BLaER1 treated with 17β-estradiol and CSF1 and Interleukin-3, amounts not matched to agents 10 nM and 100 nM (cell line): Measurements from ENCODE around the gene POLA1.

Source experiments
- H3K27ac ChIP-seq, 11 experiments: shearing (Covaris generic); formaldehyde crosslinking; 2 replicates each; pipeline ENCODE4 v1.8.1; 2022
- H3K27me3 ChIP-seq, 11 experiments: shearing (Covaris generic); formaldehyde crosslinking; 2 replicates each; pipeline ENCODE4 v1.8.1; 2022
- H3K36me3 ChIP-seq, 11 experiments: shearing (Covaris generic); formaldehyde crosslinking; 2 replicates each; pipeline ENCODE4 v1.8.1; 2022
- H3K4me1 ChIP-seq, 10 experiments: shearing (Covaris generic); formaldehyde crosslinking; 2 replicates each; pipeline ENCODE4 v1.8.1; 2022
- H3K4me2 ChIP-seq, 11 experiments: shearing (Covaris generic); formaldehyde crosslinking; 2 replicates each; pipeline ENCODE4 v1.8.1; 2022
- H3K4me3 ChIP-seq, 10 experiments: shearing (Covaris generic); formaldehyde crosslinking; 2 replicates each; pipeline ENCODE4 v1.8.1; 2022
- H3K9ac ChIP-seq, 11 experiments: shearing (Covaris generic); formaldehyde crosslinking; 2 replicates each; pipeline ENCODE4 v1.8.1; 2022
- H3K9me3 ChIP-seq, 11 experiments: shearing (Covaris generic); formaldehyde crosslinking; replicated peaks in 1 of 11; 2 replicates each; pipeline ENCODE4 v1.8.1; 2022
- H4K20me1 ChIP-seq, 11 experiments: shearing (Covaris generic); formaldehyde crosslinking; 2 replicates each; pipeline ENCODE4 v1.8.1; 2022
- Cebpa-rat ChIP-seq, 11 experiments: shearing (Covaris generic); IDR thresholded peaks; 2 replicates each; pipeline ENCODE4 v1.8.1; 2022

POLA1 gene

DNA sequence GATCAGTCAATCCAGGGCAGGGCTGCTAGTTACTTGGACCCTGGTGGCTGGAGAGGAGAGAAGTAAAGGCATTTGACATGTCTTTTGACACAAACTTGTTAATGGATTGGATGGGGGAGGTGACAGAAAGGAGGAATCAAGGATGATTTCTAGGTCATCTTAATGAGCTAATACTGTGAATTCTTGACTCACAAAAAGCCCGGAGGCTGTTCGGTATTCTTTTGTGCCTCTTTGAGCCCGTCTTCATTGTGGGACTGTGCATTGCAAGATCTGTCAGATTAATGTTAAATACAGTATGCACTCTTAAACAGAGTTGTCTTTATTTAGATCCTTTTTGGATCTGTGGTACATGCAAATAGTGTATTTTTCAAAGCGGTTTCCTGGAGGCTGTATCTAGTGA lies 25.1 kb downstream of the POLA1 start:
- H3K4me3 ChIP-seq: no peak overlapping the region
- H4K20me1 ChIP-seq: peaks cover 0 to 11% (median 0%) of the 10 kb centered on the region in 11 experiments; a peak in 4 of 22 replicates
- peaks cover 35 to 73% (median 56%) of the 10 kb centered on the region in 11 experiments for H3K27me3 ChIP-seq
- no peak for TF ChIP-seq Cebpa-rat (IDR thresholded peaks at IDR 0.05)
- H3K9me3 ChIP-seq: no peaks in the 10 kb centered on the region
- no peaks in the 10 kb centered on the region for H3K4me1 ChIP-seq
- peaks cover 36 to 92% (median 77%) of the 10 kb centered on the region in 11 experiments; a peak in 21 of 22 replicates for H3K36me3 ChIP-seq
- H3K4me2 ChIP-seq: no peak overlapping the region
- no peak overlapping the region for H3K9ac ChIP-seq
- no peak overlapping the region for H3K27ac ChIP-seq

DNA sequence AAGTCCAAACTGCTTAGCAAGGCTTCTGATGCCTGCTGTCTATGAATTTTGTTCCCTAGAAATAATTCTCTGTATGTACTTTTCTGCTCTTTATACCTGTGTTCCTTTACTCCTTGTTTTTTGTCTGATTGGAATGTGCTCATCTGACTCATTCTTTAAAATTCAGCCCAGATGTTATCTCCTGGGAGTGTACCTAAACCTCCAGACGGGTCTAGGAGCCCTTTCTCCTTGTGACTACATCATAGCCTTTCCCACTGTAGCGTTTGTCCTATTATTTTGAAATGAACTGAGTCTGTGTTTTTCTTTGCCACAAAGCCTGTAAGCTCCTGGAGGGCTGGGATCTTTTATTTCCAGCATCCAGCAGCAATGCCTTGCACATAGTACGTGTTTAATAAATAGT lies 26.3 kb downstream of the POLA1 start:
- Histone ChIP-seq H3K27ac (no peak overlapping the region), H4K20me1 (peaks cover 0 to 11% (median 0%) of the 10 kb centered on the region in 11 experiments; a peak in 4 of 22 replicates), H3K9ac (no peak overlapping the region), H3K9me3 (no peaks in the 10 kb centered on the region), H3K4me1 (no peaks in the 10 kb centered on the region), H3K4me3 (no peak overlapping the region), H3K4me2 (no peak overlapping the region), H3K36me3 (peaks cover 30 to 88% (median 74%) of the 10 kb centered on the region in 11 experiments; a peak in 21 of 22 replicates), H3K27me3 (peaks cover 42 to 79% (median 69%) of the 10 kb centered on the region in 11 experiments)
- no peak for TF ChIP-seq Cebpa-rat (IDR thresholded peaks at IDR 0.05)

DNA sequence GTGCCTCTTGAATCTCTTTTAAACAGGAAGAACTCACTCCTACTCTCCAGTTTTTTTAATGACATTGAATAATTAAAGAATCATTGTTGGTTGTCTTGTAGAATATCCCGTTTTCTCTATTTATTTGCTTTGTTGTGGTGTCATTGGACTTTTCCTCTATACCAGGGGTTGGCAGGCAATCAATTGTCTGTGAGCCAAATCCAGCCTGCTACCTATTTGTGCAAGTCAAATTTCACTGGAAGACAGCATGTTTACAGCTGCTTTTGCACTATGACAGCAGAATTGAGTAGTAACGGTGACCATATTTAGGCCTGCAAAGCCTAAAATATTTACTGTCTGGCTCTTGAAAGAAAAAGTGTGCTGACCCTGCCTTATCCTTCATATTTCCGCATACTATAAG lies 34.8 kb downstream of the POLA1 start:
- Histone ChIP-seq H3K4me3 (no peak overlapping the region), H3K9me3 (no peaks in the 10 kb centered on the region), H3K4me1 (peaks cover 10 to 17% (median 14%) of the 10 kb centered on the region in 10 experiments), H4K20me1 (0 out of 22 replicates have a peak, but pooled peaks cover 0 to 4% (median 0%) of the 10 kb centered on the region in 11 experiments), H3K36me3 (peaks cover under 1 to 81% (median 41%) of the 10 kb centered on the region in 11 experiments; a peak in 16 of 22 replicates), H3K4me2 (no peak overlapping the region), H3K9ac (no peak overlapping the region), H3K27ac (no peak overlapping the region), H3K27me3 (peaks cover 72 to 100% (median 97%) of the 10 kb centered on the region in 11 experiments)
- TF ChIP-seq Cebpa-rat (IDR thresholded peaks at IDR 0.05): no peak

DNA sequence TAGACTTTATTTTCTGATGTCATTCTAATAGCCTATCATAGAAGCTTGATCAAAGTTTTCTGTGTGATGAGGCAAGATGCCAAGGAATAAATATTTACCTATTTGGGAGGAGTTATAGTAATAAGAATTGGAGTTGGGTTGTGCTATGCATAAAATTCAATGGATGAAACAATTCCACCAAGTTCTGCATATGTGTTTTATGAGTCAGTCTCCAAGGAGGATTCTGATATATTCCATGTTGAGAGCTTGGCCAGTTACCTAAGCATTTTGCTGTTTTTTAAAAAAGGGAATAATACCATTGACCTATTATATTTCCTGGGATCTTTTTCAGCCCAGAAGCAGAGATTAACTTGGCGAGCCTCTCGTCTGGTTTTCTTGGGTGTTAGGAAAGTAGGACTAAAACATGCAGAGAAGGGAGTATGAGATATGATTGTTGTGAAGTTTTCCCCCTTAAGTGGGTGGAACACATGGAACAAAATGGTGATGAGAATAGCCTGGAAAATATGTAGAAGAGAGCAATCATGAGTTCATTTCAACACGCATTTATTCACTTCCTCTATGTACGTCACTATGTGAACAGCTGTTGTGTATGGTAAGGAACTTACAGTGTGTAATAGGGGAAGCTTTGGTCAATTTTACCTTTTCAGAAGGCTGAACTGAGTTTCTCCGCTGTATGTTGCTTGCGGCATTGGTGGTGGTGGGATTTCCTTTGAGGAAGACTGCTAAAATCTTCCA lies 39.2 kb downstream of the POLA1 start:
- H3K36me3 ChIP-seq: peaks cover 0 to 58% (median 33%) of the 10 kb centered on the region in 11 experiments; a peak in 11 of 22 replicates

DNA sequence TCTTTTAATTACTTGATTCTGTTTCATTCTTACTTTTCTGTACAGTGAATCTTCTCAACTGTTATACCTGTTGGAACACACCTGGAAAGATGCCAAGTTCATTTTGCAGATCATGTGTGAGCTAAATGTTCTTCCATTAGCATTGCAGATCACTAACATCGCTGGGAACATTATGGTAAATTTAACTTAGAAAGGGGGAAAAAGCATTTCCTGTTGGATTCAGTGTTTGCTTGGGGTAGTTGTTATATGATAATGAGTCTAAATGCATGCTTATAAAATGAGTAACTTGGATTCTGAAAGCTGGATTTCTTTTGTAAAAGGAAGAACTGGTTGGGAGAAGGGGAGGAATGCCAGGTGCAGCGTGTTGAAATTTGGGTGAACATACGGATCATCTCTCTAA lies 47.6 kb downstream of the POLA1 start:
- H3K4me3 ChIP-seq: no peak overlapping the region
- no peak overlapping the region for H3K27ac ChIP-seq
- no peak overlapping the region for H3K4me2 ChIP-seq
- no peaks in the 10 kb centered on the region for H3K9me3 ChIP-seq
- H3K36me3 ChIP-seq: peaks cover 0 to 65% (median 24%) of the 10 kb centered on the region in 11 experiments; a peak in 12 of 22 replicates
- H3K9ac ChIP-seq: no peak overlapping the region
- TF ChIP-seq Cebpa-rat (IDR thresholded peaks at IDR 0.05): no peak
- H3K4me1 ChIP-seq: no peaks in the 10 kb centered on the region
- H3K27me3 ChIP-seq: peaks cover 90 to 100% (median 95%) of the 10 kb centered on the region in 11 experiments
- peaks cover 0 to 5% (median 0%) of the 10 kb centered on the region in 11 experiments; a peak in 6 of 22 replicates for H4K20me1 ChIP-seq

More for the DNA sequence above, 39.2 kb downstream of the POLA1 start:
- Histone ChIP-seq H3K4me3 (no peak overlapping the region), H3K4me2 (no peak overlapping the region), H3K4me1 (no peaks in the 10 kb centered on the region), H3K27me3 (peaks cover 67 to 99% (median 95%) of the 10 kb centered on the region in 11 experiments), H4K20me1 (no peaks in the 10 kb centered on the region; a peak in 2 of 22 replicates), H3K9me3 (no peaks in the 10 kb centered on the region), H3K9ac (no peak overlapping the region), H3K27ac (no peak overlapping the region)
- TF ChIP-seq Cebpa-rat (IDR thresholded peaks at IDR 0.05): no peak

DNA sequence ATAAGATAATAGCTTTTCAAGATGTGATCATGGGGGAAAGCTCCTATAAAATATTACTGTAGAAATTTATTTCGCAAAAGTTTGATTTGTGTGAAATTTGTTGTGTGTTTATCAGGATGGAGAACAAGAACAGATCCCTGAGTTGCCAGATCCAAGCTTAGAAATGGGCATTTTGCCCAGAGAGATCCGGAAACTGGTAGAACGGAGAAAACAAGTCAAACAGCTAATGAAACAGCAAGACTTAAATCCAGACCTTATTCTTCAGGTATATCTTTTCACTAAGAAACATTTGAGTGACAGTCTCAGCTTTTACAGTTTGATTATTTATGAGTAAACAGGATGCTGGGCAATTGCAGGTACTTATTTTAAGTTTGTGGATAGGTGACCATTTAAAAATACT lies 54.5 kb downstream of the POLA1 start:
- Histone ChIP-seq H4K20me1 (peaks cover 0 to 8% (median 0%) of the 10 kb centered on the region in 11 experiments; a peak in 6 of 22 replicates), H3K4me2 (no peak overlapping the region), H3K36me3 (peaks cover 0 to 69% (median 11%) of the 10 kb centered on the region in 11 experiments; a peak in 13 of 22 replicates), H3K27ac (no peak overlapping the region), H3K9me3 (no peaks in the 10 kb centered on the region), H3K9ac (no peak overlapping the region), H3K4me1 (no peaks in the 10 kb centered on the region), H3K27me3 (peaks cover 87 to 99% (median 94%) of the 10 kb centered on the region in 11 experiments), H3K4me3 (no peak overlapping the region)
- no peak for TF ChIP-seq Cebpa-rat (IDR thresholded peaks at IDR 0.05)

DNA sequence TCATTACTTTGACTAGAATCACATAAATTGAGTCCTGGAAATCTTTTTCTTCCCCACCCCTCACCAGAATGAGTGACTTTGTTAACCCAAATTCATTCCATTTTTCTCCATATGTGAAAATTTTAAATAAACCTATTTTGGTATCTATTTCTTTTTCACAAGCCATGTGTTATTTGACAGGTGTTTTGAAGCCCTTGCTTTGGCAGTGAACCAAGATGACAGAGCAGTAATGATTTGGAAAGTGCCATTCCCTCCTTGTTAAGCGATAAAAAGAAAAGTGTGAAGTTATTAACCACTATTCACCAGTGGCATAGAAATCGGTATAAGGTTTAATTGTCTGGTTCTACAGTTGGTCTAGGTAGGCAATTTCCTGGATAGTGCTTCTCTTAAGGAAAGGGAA lies 66.1 kb downstream of the POLA1 start:
- Histone ChIP-seq H3K27ac (no peak overlapping the region), H3K4me2 (no peak overlapping the region), H3K9me3 (no peaks in the 10 kb centered on the region; a peak in 1 of 22 replicates), H3K36me3 (peaks cover 8 to 83% (median 43%) of the 10 kb centered on the region in 11 experiments; a peak in 18 of 22 replicates), H3K4me3 (no peak overlapping the region), H4K20me1 (peaks cover 0 to 11% (median 0%) of the 10 kb centered on the region in 11 experiments; a peak in 2 of 22 replicates), H3K27me3 (peaks cover 90 to 100% (median 98%) of the 10 kb centered on the region in 11 experiments), H3K4me1 (no peaks in the 10 kb centered on the region), H3K9ac (no peak overlapping the region)
- TF ChIP-seq Cebpa-rat (IDR thresholded peaks at IDR 0.05): no peak

DNA sequence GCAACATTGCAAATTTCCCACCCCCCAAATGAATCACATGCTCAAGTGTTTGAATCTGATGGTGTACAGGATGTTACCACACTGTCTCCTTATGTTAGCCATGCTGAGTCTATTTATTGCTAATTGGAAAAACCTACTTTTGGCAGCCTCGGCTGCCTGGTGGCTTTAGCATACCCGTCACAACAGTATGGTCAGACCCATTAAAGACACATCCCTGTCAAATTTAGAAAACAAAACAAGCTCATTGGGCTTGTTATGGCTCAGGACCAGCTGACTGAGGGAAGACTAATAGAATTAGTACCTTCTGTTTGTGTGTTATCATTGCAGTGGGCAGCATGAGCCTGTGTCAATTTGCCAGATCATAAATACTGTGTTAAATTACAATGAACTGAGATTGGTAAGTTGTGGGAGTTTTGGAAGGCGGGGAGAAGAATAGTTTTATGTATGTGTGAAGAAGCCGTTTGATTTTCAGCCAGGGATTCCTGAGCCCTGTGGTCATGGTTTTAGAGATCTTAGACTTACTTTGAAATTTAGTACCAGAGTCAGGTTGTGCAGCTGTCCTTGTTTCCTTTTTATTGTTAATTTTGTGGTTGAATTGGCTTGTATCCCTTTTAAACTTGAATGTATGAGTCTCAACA lies 66.8 kb downstream of the POLA1 start:
- Histone ChIP-seq H3K9me3 (no peaks in the 10 kb centered on the region; a peak in 1 of 22 replicates), H3K4me1 (no peaks in the 10 kb centered on the region), H3K27me3 (peaks cover 85 to 100% (median 98%) of the 10 kb centered on the region in 11 experiments), H3K4me2 (no peak overlapping the region), H4K20me1 (peaks cover 0 to 13% (median 0%) of the 10 kb centered on the region in 11 experiments; a peak in 2 of 22 replicates), H3K4me3 (no peak overlapping the region), H3K36me3 (peaks cover 10 to 90% (median 47%) of the 10 kb centered on the region in 11 experiments; a peak in 19 of 22 replicates), H3K9ac (no peak overlapping the region), H3K27ac (no peak overlapping the region)
- TF ChIP-seq Cebpa-rat (IDR thresholded peaks at IDR 0.05): no peak

DNA sequence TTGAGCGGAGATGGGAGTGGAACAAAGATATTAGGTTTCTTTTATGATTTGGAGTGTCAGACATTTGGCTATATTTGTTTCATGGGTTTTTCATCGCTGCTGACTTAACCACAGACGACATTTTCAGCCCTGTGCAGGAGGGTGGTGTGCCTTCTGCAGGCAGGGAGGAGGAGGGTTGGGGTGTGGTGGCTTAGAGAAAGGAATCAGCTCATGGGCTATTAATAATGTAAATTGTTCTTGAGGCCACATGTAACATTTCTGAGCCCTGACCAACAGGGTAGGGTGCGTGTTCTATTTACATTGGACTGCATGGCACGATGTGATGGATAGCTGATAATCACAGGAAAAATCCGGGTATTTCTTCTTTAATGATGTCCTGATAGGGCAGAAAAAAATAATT lies 67.6 kb downstream of the POLA1 start:
- H3K4me1 ChIP-seq: no peaks in the 10 kb centered on the region
- peaks cover 10 to 94% (median 44%) of the 10 kb centered on the region in 11 experiments; a peak in 19 of 22 replicates for H3K36me3 ChIP-seq

More for the DNA sequence above, 67.6 kb downstream of the POLA1 start:
- Histone ChIP-seq H3K9ac (no peak overlapping the region), H3K4me2 (no peak overlapping the region), H3K27me3 (peaks cover 81 to 100% (median 97%) of the 10 kb centered on the region in 11 experiments), H3K9me3 (no peaks in the 10 kb centered on the region; a peak in 1 of 22 replicates), H3K4me3 (no peak overlapping the region), H4K20me1 (peaks cover 0 to 13% (median 0%) of the 10 kb centered on the region in 11 experiments; a peak in 2 of 22 replicates), H3K27ac (no peak overlapping the region)
- no peak for TF ChIP-seq Cebpa-rat (IDR thresholded peaks at IDR 0.05)
